Gastroesophageal sphincter (tissue), 4 donors: ENCODE data around the gene APLP1. TPM values are rescaled to one million over a fixed set of nuclear protein-coding genes. Genes with fewer than 3 reads are reported as not detected.
A peak's percentile ranks its signal among the peaks of the same experiment; 100 is the strongest.

ENCODE experiments used
- ATAC-seq: fragments of 150-250 bp; one replicate; pipeline ENCODE4 v1.9.1; 2016; ENCODE audit warnings: mild to moderate bottlenecking, moderate library complexity
- H3K27ac ChIP-seq, 4 donors: fragments of 200-600 bp; sonication (generic) in 3 of 4; 1 replicate in 3 of 4; 2 replicates in 1 of 4; pipeline ENCODE4 v1.5.1; 2016 to 2019
- H3K27me3 ChIP-seq: fragments of 200-600 bp; sonication (generic); one replicate; pipeline ENCODE4 v1.5.1; 2019
- H3K36me3 ChIP-seq, 2 donors: fragments of 200-600 bp; sonication (generic); one replicate each; pipeline ENCODE4 v1.5.1; 2019; ENCODE audit warnings: control low read depth in 1 of 2
- H3K4me1 ChIP-seq, 3 donors: fragments of 200-600 bp; sonication (generic); 1 replicate in 2 of 3; 2 replicates in 1 of 3; pipeline ENCODE4 v1.5.1; 2016 to 2019; ENCODE audit warnings: control low read depth in 2 of 3
- H3K4me3 ChIP-seq, 2 donors: fragments of 200-600 bp; sonication (generic); one replicate each; pipeline ENCODE4 v1.5.1; 2019; ENCODE audit warnings: mild to moderate bottlenecking in 1 of 2, moderate library complexity in 1 of 2
- H3K9me3 ChIP-seq, 3 donors: fragments of 200-600 bp; sonication (generic); one replicate each; pipeline ENCODE4 v1.5.1; 2017 to 2019; ENCODE audit warnings: control low read depth in 2 of 3
- EP300 ChIP-seq: sonication (generic); formaldehyde crosslinking; IDR thresholded peaks from one replicate; pipeline ENCODE4 v1.6.1; 2017; ENCODE audit warnings: antibody characterized with exemption, mild to moderate bottlenecking
- POLR2A ChIP-seq, 2 donors: fragments of 450-650 bp; IDR thresholded peaks; one replicate each; pipeline ENCODE4 v1.6.1; 2017; ENCODE audit warnings: antibody characterized with exemption in 2 of 2, mild to moderate bottlenecking in 2 of 2, moderate library complexity in 1 of 2
- POLR2AphosphoS5 ChIP-seq: sonication (generic); formaldehyde crosslinking; IDR thresholded peaks from one replicate; pipeline ENCODE4 v1.6.1; 2017; ENCODE audit warnings: antibody characterized with exemption
- WGBS, 2 donors: methylation state at CpG; one replicate each; pipeline ENCODE4 v1.1.5; 2018; ENCODE audit warnings: low coverage in 1 of 2; 5-methylcytosine and 5-hydroxymethylcytosine counted together
- total RNA-seq, 4 donors: library from RNA; depleted of rRNA; stranded (reverse); fragments of >200 nt; gene quantifications; one replicate each; pipeline ENCODE4 v1.1.0, GENCODE V29; 2016
- TF ChIP-seq, protein P1 (sequence below), 4 experiments: fragments of 200-600 bp in 2 of 4; fragments of 450-650 bp in 2 of 4; sonication (generic) in 1 of 4; IDR thresholded peaks; one replicate each; pipeline ENCODE4 v1.5.1; 2017 to 2019; ENCODE audit warnings: antibody characterized with exemption in 4 of 4, mild to moderate bottlenecking in 2 of 4, moderate library complexity in 2 of 4

Gene APLP1
- 10 to 100 TPM in 1 of 4 donors, 1 to 10 TPM in 3; 4.7 to 10.0 (median 8.8) TPM for total RNA-seq

DNA sequence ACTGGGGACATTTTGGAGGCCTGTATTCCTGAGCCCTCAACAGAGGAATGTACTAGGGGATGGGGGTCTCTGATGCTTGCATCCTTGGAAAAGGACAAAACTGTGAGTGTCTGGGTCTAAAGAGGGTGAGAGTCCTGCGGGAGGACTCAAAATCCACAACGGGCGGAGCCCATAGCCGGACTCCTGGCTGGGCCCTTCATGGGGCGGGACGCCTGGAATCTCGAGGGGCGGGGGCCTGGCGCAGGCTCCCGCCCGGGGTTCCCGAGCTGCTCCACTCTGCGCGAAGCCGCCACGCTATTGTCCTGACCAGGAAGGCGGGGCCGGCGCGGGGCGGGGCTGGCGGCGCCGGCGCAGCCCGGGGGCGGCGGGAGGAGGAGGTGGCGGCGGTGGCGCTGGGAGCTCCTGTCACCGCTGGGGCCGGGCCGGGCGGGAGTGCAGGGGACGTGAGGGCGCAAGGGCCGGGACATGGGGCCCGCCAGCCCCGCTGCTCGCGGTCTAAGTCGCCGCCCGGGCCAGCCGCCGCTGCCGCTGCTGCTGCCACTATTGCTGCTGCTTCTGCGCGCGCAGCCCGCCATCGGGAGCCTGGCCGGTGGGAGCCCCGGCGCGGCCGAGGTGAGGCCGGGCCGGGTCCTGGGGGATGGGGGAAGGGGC is at the start of gene APLP1:
APLP1 (plus strand) TSS at position 403 of the 651 bp plus-strand sequence; CDS start at position 466, 63 bp downstream.
- TF ChIP-seq POLR2A (IDR thresholded peaks at IDR 0.05) (no peak), POLR2AphosphoS5 (no peak), EP300 (no peak)
- TF ChIP-seq, protein P1, sequence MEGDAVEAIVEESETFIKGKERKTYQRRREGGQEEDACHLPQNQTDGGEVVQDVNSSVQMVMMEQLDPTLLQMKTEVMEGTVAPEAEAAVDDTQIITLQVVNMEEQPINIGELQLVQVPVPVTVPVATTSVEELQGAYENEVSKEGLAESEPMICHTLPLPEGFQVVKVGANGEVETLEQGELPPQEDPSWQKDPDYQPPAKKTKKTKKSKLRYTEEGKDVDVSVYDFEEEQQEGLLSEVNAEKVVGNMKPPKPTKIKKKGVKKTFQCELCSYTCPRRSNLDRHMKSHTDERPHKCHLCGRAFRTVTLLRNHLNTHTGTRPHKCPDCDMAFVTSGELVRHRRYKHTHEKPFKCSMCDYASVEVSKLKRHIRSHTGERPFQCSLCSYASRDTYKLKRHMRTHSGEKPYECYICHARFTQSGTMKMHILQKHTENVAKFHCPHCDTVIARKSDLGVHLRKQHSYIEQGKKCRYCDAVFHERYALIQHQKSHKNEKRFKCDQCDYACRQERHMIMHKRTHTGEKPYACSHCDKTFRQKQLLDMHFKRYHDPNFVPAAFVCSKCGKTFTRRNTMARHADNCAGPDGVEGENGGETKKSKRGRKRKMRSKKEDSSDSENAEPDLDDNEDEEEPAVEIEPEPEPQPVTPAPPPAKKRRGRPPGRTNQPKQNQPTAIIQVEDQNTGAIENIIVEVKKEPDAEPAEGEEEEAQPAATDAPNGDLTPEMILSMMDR (IDR thresholded peaks at IDR 0.05): no peak
- ATAC-seq: peak; percentile 90
- no peaks in the 10 kb centered on the region for H3K9me3 ChIP-seq
- peaks cover 5 to 30% (median 14%) of the 10 kb centered on the region in 3 donors for H3K4me1 ChIP-seq
- H3K27me3 ChIP-seq: peaks cover 40% of the 10 kb centered on the region
- peak within 1 kb of the TSS in 1 of 4 donors; percentile 53 for H3K27ac ChIP-seq
- WGBS, 2 donors: no CpG with 5 or more reads among the region's 60 CpGs
- peak within 1 kb of the TSS; percentile 35 to 64 for H3K4me3 ChIP-seq
- no peaks in the 10 kb centered on the region for H3K36me3 ChIP-seq

- TF ChIP-seq EP300: no peak
- TF ChIP-seq, protein P1 (IDR thresholded peaks at IDR 0.05): no peak
- no peak for TF ChIP-seq POLR2A (IDR thresholded peaks at IDR 0.05)
- TF ChIP-seq POLR2AphosphoS5: no peak
- no peak overlapping the region for H3K4me3 ChIP-seq
- no peak overlapping the region for H3K27ac ChIP-seq
- H3K9me3 ChIP-seq: no peaks in the 10 kb centered on the region
- no peaks in the 10 kb centered on the region for H3K4me1 ChIP-seq
- no peak for ATAC-seq
- H3K27me3 ChIP-seq: peaks cover 61% of the 10 kb centered on the region
- WGBS, 2 donors: 57 to 92% methylated on average over 2 to 3 of the region's 3 CpGs
- no peaks in the 10 kb centered on the region for H3K36me3 ChIP-seq
Observed at GRCh38 chr19:35822579-35822978, 45.8 kb upstream of the APLP1 start.

- 58 to 61% methylated on average over 5 of the region's 5 CpGs for WGBS, 2 donors
- Histone ChIP-seq H3K27me3 (peaks cover 47% of the 10 kb centered on the region), H3K36me3 (no peaks in the 10 kb centered on the region), H3K4me1 (no peaks in the 10 kb centered on the region), H3K27ac (no peak overlapping the region), H3K4me3 (no peak overlapping the region), H3K9me3 (no peaks in the 10 kb centered on the region)
- no peak for ATAC-seq
- TF ChIP-seq EP300: no peak
- TF ChIP-seq POLR2AphosphoS5: no peak
- TF ChIP-seq, protein P1 (IDR thresholded peaks at IDR 0.05): no peak
- no peak for TF ChIP-seq POLR2A (IDR thresholded peaks at IDR 0.05)
Observed at GRCh38 chr19:35824150-35824549, 44.2 kb upstream of the APLP1 start.

GRCh38 chr19:35828692-35829301 is 39.6 kb upstream of the APLP1 start:
- no peak overlapping the region for H3K4me3 ChIP-seq

More at GRCh38 chr19:35828692-35829301, 39.6 kb upstream of the APLP1 start:
- H3K9me3 ChIP-seq: no peaks in the 10 kb centered on the region
- H3K36me3 ChIP-seq: no peaks in the 10 kb centered on the region
- WGBS, 2 donors: 3 to 9% methylated on average over 9 to 12 of the region's 12 CpGs
- H3K27me3 ChIP-seq: peaks cover 74% of the 10 kb centered on the region
- no peak overlapping the region for H3K27ac ChIP-seq
- TF ChIP-seq, protein P1 (IDR thresholded peaks at IDR 0.05): no peak
- no peak for TF ChIP-seq POLR2A (IDR thresholded peaks at IDR 0.05)
- no peak for TF ChIP-seq POLR2AphosphoS5
- TF ChIP-seq EP300: no peak
- ATAC-seq: peak; percentile 36
- H3K4me1 ChIP-seq: no peaks in the 10 kb centered on the region
